Caki2 (cell line): ENCODE measurements around the gene DHRS7B. TPM values are rescaled to one million over a fixed set of nuclear protein-coding genes. Genes with fewer than 3 reads are reported as not detected.
"Not testable (repeated sequence)": the region's sequence is repeated elsewhere in the genome, so short reads cannot be mapped to it uniquely, and the experiment has no call there.

Experiments used
- DNase-seq: peaks from one replicate; pipeline ENCODE4 v3.0.0-alpha.2; 2015; ENCODE audit warnings: low read depth
- in situ Hi-C: cut with HindIII; loops from 2 replicates; pipeline ENCODE4 v1.10.0; 2016; ENCODE audit warnings: low sequenced_read_pairs, low pct_unique_long_range_greater_than_20kb, mixed read lengths
- total RNA-seq: library from RNA; depleted of rRNA; stranded (reverse); fragments of >200 nt; shearing (Covaris generic); gene quantifications from 2 replicates; pipeline ENCODE4 v1.2.3, GENCODE V29; 2014; ENCODE audit warnings: low replicate concordance; rRNA removed

The DHRS7B gene, protein sequence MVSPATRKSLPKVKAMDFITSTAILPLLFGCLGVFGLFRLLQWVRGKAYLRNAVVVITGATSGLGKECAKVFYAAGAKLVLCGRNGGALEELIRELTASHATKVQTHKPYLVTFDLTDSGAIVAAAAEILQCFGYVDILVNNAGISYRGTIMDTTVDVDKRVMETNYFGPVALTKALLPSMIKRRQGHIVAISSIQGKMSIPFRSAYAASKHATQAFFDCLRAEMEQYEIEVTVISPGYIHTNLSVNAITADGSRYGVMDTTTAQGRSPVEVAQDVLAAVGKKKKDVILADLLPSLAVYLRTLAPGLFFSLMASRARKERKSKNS
- 12.3 and 21.2 TPM in 2 replicates for total RNA-seq

DNA sequence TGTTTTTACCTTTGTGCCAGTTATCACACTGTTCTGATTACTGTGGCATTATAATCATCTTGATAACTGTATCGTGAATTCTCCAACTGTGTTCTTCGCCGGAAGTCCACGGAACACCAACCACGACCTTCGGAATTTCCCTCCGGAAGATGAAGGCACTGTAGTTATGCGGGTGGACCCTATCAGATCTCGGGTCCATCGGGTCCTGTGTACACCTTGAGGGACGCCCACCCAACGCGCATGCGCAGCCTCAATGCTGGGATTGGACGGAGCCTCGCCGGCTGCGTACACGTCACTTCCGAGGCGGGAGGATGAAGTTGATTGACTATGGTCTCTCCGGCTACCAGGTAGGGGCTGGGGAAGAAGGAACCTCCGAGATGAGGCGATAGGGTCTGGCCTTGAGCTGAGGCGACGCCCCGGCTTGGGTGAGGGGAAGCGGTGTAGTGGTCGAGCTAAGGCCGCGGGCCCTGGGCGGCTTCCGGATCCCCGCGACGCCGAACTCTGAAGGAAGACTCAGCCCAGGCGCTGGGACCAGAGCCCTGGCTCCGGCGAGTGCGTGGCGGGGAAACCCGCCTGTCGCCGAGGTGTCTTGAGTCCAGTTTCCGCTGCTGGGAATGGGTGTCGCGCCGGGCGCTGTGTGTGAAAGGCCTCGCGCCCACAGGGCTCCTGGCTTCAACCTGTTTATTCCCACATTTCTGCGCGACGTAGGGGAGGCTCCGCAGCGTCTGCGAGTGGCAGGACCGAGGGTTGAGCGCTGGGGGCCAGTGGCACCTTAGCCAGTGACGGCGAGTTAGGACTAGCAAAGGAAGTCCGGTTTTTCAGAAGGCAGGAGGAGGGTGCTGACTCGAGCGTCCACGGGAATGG is at the start of gene DHRS7B:
TSS of gene DHRS7B (plus strand) at position 320 of the 864 bp plus-strand sequence. CDS start at position 328, 8 bp downstream.
- in situ Hi-C loops: no loop called here
- DNase-seq: peak; percentile 83

- in situ Hi-C loops: no loop called here
- DNase-seq: no peak
Measured at GRCh38 chr17:21077281-21077680, 49.5 kb upstream of the DHRS7B start.

GRCh38 chr17:21078016-21078780 is 48.6 kb upstream of the DHRS7B start:
- no peak for DNase-seq
- in situ Hi-C loops: no loop called here

DNA sequence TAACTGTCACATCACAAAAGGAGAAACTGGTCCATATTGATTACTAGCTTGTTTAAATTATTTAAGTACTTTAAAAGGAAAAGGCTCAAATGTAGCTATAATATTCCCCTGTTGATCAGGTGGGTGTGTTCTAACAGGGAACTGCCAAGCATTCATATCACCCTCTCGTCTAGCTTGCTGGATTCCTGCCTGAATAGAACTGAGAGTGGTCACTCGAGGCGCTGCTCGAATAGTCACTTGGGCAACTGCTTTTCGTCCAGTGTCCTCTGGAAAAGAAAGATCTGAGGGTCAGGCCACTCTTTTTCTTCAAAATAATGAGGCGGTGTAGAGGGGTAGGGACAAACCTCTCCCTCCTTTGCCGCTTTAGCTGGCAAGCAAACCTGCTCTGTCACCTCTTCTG is 47.6 kb upstream of the DHRS7B start:
- in situ Hi-C loops: no loop called here

DNA sequence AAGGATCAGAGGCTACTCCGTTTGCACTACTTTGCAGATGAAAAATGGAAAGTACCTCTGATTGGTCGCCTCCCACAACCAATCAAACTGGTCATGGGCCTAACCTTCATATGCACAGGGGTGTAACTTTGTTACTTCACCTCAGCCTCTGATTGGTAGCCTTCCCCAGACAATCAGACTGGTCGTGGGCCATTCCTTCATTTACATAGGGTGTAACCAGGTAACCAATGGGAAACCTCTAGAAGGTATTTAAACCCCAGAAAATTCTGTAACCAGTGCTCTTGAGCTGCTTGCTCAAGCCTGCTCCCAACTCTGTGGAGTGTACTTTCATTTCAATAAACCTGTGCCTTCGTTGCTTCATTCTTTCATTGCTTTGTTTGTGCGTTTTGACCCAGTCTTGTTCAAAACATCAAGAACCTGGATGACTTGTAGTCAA is 44.7 kb upstream of the DHRS7B start:
- in situ Hi-C loops: no loop called here
- DNase-seq: no peak

More for the DNA sequence above, 47.6 kb upstream of the DHRS7B start:
- no peak for DNase-seq

DNA sequence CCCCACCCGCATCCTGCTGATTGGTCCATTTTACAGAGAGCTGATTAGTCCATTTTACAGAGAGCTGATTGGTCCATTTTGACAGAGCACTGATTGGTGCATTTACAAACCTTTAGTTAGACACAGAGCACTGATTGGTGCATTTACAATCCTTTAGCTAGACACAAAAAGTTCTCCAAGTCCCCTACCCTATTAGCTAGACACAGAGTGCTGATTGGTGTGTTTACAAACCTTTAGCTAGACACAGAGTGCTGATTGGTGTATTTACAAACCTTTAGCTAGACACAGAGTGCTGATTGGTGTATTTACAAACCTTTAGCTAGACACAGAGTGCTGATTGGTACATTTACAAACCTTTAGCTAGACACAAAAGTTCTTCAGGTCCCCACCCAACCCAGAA is 41.5 kb upstream of the DHRS7B start:
- in situ Hi-C loops, DNase-seq: not testable (repeated sequence)

DNA sequence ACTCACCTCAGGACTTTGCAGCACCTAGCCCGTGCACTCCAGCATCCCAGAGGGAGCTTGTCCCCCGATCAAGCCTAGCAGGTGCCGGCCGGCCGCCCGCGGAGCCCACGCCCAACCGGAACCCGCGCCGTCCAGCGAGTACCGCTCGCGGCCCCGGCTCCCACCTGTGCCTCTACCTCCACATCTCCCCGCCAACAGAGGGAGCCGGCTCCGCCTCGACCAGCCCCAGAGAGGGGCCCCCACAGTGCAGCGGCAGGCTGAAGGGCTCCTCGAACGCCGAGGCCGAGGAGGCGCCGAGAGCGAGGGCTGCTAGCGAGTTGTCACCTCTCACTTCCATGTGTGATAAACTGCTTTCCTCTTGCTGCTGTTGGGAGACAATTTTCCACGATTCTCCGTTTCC is 41.1 kb upstream of the DHRS7B start:
- in situ Hi-C loops: no loop called here
- DNase-seq: no peak

DNA sequence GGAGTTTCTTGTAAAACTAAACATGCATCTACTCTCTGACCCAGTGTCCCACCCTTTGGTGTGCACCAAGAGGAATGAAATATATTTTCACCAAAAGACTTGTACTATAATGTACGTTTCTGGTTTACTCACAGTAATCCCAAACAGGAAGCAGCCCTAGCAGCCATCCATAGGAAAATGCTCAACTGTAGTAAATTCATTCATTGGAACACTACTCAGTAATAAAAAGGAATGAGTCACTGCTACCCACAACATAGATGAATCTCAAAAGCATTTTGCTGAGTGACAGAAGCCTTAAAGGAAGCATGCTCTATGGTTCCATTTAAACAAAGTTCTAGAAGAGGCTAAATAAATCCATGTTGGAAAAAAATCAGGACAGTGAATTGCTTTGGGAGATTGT is 37.6 kb upstream of the DHRS7B start:
- peak; percentile 35 for DNase-seq
- in situ Hi-C loops: no loop called here

DNA sequence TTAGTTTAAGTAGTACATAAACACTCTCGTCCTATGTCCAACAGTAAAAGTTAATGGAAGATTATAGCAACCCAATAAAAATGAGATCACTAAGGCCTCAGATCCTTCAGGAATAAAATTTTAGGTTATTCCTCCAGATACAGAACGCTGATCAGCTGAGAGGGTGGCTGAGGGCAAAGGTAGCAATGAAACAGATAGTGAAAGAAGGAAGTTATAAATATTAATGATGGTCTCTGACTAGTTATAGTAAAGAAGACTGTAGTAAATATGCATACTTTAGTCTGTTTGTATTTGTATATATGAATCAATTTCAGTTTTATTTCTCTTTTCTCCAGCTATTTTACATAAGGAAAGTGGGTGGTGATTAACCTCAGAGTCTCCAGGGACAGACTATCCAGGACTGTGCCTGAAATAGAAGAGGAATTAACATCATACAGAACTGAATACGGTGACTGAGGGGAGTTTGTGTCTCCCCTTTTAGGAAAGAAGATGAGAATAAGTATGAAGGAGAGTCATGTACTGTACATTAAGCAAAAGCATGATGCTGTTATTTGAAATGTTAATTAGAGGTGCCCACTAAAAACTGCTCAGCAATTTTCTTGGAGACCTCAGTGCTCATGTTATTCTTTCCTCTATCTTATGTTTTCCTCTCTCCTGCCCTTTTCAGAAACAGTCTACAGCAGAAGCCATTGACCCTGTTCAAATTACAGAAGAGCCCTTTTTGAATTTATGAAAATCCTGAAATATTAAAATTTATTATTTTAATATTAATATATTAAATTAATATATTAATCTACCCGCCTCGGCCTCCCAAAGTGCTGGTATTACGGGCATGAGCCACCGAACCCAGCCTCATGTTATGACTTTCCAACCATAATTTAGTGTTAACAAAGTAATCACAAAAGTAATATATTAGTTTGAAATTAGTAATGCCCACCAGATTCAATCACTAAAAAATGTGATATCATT is 36.5 kb upstream of the DHRS7B start:
- in situ Hi-C loops: no loop called here
- DNase-seq: no peak

DNA sequence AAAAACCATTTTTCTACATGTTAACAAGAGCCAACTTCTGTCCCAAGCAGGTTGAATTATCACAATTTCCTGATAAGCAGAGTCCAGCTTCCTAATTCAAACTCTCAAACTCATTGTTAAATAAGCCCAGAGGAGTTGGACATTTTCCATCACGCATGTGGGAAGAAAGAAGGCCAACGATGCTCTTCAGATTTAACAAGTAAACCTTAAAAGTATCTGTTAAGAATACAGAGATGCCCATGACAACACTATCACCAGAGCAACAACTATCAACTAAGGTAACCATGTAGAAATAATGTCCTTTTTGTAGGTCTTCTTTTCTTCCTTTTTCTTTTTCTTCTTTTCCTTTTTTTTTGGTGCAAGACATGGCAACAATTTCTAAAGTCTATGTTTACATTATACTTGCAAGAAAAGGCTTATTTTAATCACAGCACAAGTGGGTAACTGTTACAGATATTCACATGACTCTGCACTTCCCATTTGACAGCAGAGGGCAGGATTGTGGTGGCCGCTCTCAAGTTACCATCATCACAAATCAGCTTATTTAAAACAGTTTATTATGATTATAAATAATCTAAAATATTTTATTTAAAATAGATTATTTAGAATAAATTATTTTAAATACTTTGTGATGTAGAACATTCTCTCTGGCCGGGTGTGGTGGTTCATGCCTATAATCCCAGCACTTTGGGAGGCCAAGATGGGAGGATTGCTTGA is 35.7 kb upstream of the DHRS7B start:
- in situ Hi-C loops: no loop called here
- DNase-seq: no peak

DNA sequence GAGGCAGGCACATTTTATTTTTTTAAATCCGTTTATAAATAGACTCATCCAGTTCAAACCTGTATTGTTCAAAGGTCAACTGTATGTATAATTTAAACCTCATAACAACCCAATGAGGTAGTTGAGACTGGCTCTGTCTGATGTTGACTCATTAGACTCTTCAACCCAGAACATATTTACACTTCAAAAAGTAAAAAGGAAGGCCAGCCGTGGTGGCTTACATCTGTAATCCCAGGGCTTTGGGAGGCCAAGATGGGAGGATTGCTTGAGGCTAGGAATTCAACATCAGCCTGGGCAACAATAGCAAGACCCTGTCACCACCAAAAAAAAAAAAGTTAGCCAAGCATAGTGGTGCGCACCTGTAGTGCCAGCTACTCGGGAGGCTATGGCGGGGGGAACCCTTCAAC is 32.5 kb upstream of the DHRS7B start:
- in situ Hi-C loops: no loop called here
- no peak for DNase-seq

- no peak for DNase-seq
- in situ Hi-C loops: no loop called here
Measured at GRCh38 chr17:21095735-21096134, 31.0 kb upstream of the DHRS7B start.

GRCh38 chr17:21096874-21097273 is 29.9 kb upstream of the DHRS7B start:
- in situ Hi-C loops: no loop called here

DNA sequence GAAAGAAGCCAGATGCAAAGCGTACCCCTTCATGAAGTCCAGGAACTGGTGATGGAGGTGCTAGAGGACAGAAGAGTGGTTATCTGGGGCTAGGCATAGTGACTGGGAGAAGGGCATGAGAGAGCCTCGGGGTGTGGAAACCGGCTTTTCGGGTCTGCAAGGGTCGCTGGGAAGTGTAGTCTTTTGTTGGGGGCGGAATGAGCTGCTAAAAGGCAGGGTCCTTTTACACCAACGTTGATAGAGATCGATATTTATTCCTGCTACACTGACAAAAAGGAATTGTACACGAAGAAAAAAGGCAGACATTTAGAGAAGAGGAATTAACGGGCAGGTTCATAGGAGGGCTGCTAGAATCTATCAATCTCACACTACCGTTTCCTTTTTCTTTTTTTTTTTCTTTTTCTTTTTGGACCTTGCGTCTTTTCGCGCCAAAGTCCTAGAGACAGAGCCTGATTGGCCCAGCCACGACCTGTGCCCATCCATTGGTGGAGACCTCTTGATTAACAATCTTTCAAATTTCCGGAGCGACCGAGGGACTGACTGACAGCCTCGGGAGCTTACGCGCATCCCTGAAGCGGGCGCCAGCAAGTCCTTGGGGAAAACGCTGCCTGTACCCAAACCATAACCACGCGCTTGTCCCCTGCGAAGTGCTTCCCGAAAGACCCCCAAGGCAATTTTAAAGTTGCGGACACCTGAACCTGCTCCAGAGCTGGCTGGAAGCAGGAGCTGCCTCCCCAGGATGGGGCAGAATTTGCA is 27.7 kb upstream of the DHRS7B start:
- in situ Hi-C loops: no loop called here
- DNase-seq: peak; percentile 75

More at GRCh38 chr17:21096874-21097273, 29.9 kb upstream of the DHRS7B start:
- DNase-seq: no peak

DNA sequence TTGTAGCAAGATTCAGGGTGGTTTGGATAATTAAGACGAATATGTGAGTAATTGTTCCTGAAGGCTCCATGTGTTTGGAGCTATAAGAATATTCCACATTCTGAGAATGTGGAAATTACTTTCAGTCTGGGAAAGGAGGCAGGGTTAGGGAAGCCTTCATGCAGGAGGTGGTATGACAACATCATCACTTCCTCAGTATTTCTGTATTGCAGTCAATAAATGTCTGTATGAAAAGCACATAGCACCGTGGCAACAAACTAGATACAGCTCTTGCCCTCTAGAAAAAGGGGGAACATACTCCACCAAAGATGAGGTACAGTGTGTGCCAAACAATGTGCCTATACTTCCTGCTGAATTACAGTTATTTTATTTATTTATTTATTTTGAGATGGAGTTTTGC is 26.1 kb upstream of the DHRS7B start:
- in situ Hi-C loops: no loop called here

GRCh38 chr17:21104608-21105007 is 22.2 kb upstream of the DHRS7B start:
- in situ Hi-C loops: no loop called here
- DNase-seq: no peak

More for the DNA sequence above, 26.1 kb upstream of the DHRS7B start:
- DNase-seq: no peak
